RWPE2 (cell line): ENCODE data around the gene SEMA4C.

Source experiments
- ATAC-seq: fragments of 200-7000 bp; cut with Tn5 transposase; 3 replicates; pipeline ENCODE4 v1.9.1; 2021; ENCODE audit warnings: low read depth
- DNase-seq: peaks from one replicate; pipeline ENCODE4 v3.0.0-alpha.2; 2020; ENCODE audit warnings: low spot score
- H3K27ac ChIP-seq: fragments of 450-650 bp; 2 replicates; pipeline ENCODE4 v1.5.1; 2017; ENCODE audit warnings: mild to moderate bottlenecking; ENCODE audit not compliant: poor library complexity, severe bottlenecking
- H3K27me3 ChIP-seq: fragments of 250-450 bp; sonication (Bioruptor Pico); 2 replicates; pipeline ENCODE4 v1.5.1; 2021; ENCODE audit warnings: mild to moderate bottlenecking, moderate library complexity; ENCODE audit not compliant: insufficient read depth, poor library complexity, severe bottlenecking
- H3K36me3 ChIP-seq: fragments of 250-450 bp; sonication (Bioruptor Pico); 2 replicates; pipeline ENCODE4 v1.5.1; 2020; ENCODE audit warnings: low read depth, mild to moderate bottlenecking, moderate library complexity
- H3K4me1 ChIP-seq: fragments of 250-450 bp; sonication (Bioruptor Pico); 2 replicates; pipeline ENCODE4 v1.5.1; 2021; ENCODE audit warnings: mild to moderate bottlenecking, moderate library complexity; ENCODE audit not compliant: insufficient read depth, poor library complexity, severe bottlenecking
- H3K4me3 ChIP-seq: fragments of 250-450 bp; sonication (Bioruptor Pico); 2 replicates; pipeline ENCODE4 v1.5.1; 2021; ENCODE audit warnings: mild to moderate bottlenecking, moderate library complexity; ENCODE audit not compliant: severe bottlenecking
- H3K9me3 ChIP-seq: fragments of 250-450 bp; sonication (Bioruptor Pico); 2 replicates; pipeline ENCODE4 v1.5.1; 2021; ENCODE audit warnings: mild to moderate bottlenecking, moderate library complexity; ENCODE audit not compliant: severe bottlenecking
- CTCF ChIP-seq: fragments of 450-650 bp; IDR thresholded peaks from one replicate; pipeline ENCODE4 v1.5.1; 2017; ENCODE audit warnings: mild to moderate bottlenecking, moderate library complexity; ENCODE audit not compliant: poor library complexity, severe bottlenecking

SEMA4C gene

GRCh38 chr2:96906729-96907114, 36.8 kb upstream of the SEMA4C start:
- Histone ChIP-seq H3K4me3 (no peak overlapping the region), H3K27me3 (no peaks in the 10 kb centered on the region), H3K9me3 (no peaks in the 10 kb centered on the region), H3K27ac (no peak overlapping the region), H3K4me1 (no peaks in the 10 kb centered on the region), H3K36me3 (no peaks in the 10 kb centered on the region)
- ATAC-seq (no peak), DNase-seq (no peak)
- TF ChIP-seq CTCF = no peak

DNA sequence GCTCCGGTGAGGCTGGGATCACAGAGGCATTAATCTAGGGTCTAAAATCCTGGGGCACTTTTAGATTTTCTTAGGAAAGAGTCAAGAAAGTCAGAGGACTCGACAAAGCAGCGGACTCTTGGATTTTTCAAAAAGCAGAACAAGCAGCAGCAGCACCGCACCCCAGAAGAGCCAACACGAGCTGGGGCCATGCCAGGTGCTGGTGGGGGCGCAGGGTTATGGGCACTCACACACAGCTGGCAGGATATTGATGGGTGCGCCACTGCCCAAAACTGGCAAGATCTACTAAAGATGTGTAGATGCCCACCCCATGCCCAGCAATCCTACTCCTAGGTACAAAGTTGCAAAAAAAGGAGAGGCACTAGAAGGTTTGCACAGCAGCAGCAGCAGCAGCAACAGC, 33.9 kb upstream of the SEMA4C start:
- DNase-seq (no peak), ATAC-seq (no peak)
- no peak overlapping the region for H3K27ac ChIP-seq
- no peaks in the 10 kb centered on the region for H3K4me1 ChIP-seq
- no peak for TF ChIP-seq CTCF
- H3K4me3 ChIP-seq = no peak overlapping the region
- no peaks in the 10 kb centered on the region for H3K36me3 ChIP-seq
- H3K9me3 ChIP-seq = no peaks in the 10 kb centered on the region
- no peaks in the 10 kb centered on the region for H3K27me3 ChIP-seq

- H3K27ac ChIP-seq = no peak overlapping the region
- no peak for TF ChIP-seq CTCF
- no peaks in the 10 kb centered on the region for H3K4me1 ChIP-seq
- DNase-seq (no peak), ATAC-seq (no peak)
- no peak overlapping the region for H3K4me3 ChIP-seq
- no peaks in the 10 kb centered on the region for H3K9me3 ChIP-seq
- H3K27me3 ChIP-seq = no peaks in the 10 kb centered on the region
- no peaks in the 10 kb centered on the region for H3K36me3 ChIP-seq
These were observed 33.4 kb upstream of the SEMA4C start for GRCh38 chr2:96903318-96903717.

DNA sequence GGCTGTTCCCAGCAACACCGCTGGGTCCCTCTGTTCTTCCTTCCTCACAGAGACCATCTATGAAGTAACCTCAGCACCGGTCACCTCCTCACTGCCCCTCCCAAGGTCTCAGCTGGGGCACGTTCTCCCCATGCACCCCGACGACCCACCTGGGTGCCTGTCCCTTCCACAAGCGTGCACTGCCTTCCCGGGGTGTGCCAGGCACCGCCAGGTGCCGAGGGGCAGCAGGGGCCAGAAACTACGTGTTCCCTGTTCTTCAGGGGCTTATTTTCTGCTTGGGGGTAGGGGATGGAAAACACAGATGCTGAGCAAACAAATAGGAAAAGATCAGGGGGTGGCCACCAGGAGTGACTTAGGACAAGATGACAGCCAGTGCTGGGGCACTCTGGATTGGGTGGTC, 30.4 kb upstream of the SEMA4C start:
- Histone ChIP-seq H3K4me1 (peaks cover 8% of the 10 kb centered on the region), H3K27me3 (no peaks in the 10 kb centered on the region), H3K27ac (no peak overlapping the region), H3K4me3 (no peak overlapping the region), H3K9me3 (no peaks in the 10 kb centered on the region), H3K36me3 (no peaks in the 10 kb centered on the region)
- ATAC-seq = no peak
- TF ChIP-seq CTCF = no peak
- no peak for DNase-seq

- no peaks in the 10 kb centered on the region for H3K36me3 ChIP-seq
- TF ChIP-seq CTCF = no peak
- ATAC-seq = no peak
These were observed 29.5 kb upstream of the SEMA4C start for GRCh38 chr2:96899413-96899741.

More at GRCh38 chr2:96899413-96899741, 29.5 kb upstream of the SEMA4C start:
- Histone ChIP-seq H3K27ac (no peak overlapping the region), H3K27me3 (no peaks in the 10 kb centered on the region), H3K4me1 (peaks cover 12% of the 10 kb centered on the region), H3K9me3 (no peaks in the 10 kb centered on the region), H3K4me3 (no peak overlapping the region)
- DNase-seq = no peak
